GM18505 (cell line): ENCODE data around the gene ZMYND10.

Source experiments
- ATAC-seq: cut with Tn5 transposase; IDR thresholded peaks from one replicate; pipeline ENCODE4 v1.9.1; 2021; ENCODE audit not compliant: unreplicated experiment
- POLR2A ChIP-seq: IDR thresholded peaks from 4 replicates; pipeline ENCODE4 v1.6.1; 2011; ENCODE audit warnings: borderline replicate concordance; ENCODE audit not compliant: insufficient read depth, insufficient read length; ENCODE audit errors: extremely low read depth

ZMYND10 gene

GRCh38 chr3:50345586-50346234, at the start of gene ZMYND10:
Gene ZMYND10, minus strand, starts transcription at chr3:50345732. Its CDS starts 153 bp downstream, at chr3:50345579.
- TF ChIP-seq POLR2A: no peak
- no peak for ATAC-seq

DNA sequence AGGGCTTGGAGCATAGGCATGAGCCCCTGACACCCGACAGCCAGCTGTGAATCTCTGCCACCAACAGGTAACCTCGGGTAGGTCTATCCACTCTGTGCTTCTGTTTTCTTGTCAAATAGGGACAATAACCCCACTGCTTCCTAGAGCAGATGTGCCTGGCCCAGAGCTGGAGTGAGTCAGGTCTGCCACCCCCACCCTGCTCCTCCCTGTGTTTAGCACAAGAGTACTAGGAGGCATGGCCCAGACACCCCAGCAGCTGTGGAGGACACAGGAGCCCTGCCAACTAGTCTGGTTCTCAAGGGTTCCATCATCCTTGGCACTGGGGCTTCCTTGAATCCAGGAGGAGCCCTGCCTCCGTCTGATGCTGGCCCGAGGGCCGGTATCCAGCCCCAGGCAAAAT, 47.5 kb upstream of the ZMYND10 start:
- no peak for TF ChIP-seq POLR2A
- ATAC-seq: no peak

- no peak for ATAC-seq
- no peak for TF ChIP-seq POLR2A
These were observed 46.7 kb upstream of the ZMYND10 start for GRCh38 chr3:50392101-50392715.

DNA sequence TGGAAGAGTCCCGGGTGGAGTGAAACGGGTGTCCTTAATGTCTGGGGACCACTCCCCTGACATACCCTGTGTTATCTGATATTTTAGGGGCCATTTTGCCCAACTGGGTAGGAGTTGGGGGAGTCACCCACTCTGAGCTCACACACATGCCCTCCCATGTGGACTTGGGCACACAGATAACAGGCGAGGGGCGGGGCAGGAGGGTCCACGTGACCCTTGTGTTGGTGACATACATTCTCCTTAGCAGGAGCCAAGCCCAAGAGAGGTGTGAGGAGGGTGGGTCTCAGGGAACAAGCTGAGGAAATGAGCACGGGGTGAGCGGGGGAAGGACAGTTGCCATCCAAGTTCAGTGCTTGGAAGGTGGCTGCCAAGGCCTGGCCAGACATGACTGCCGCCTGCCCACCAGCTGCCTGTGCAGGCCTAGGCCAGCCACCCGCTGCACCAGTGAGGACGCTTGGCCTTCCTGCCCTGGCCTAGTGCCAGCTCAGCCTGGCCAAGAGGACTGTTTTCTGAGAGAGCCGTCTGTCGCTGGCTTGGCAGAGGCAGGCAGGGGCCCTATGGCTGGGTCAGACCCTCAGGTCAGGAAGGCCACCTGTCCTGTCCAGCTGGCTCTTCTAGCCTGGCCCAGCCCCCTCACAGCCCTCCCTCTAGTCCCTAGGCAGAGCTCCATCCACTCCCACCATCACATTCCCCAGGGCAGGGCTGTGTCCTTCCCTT, 45.1 kb upstream of the ZMYND10 start:
- no peak for ATAC-seq
- TF ChIP-seq POLR2A: no peak

GRCh38 chr3:50389414-50389767, 43.9 kb upstream of the ZMYND10 start:
- no peak for ATAC-seq

DNA sequence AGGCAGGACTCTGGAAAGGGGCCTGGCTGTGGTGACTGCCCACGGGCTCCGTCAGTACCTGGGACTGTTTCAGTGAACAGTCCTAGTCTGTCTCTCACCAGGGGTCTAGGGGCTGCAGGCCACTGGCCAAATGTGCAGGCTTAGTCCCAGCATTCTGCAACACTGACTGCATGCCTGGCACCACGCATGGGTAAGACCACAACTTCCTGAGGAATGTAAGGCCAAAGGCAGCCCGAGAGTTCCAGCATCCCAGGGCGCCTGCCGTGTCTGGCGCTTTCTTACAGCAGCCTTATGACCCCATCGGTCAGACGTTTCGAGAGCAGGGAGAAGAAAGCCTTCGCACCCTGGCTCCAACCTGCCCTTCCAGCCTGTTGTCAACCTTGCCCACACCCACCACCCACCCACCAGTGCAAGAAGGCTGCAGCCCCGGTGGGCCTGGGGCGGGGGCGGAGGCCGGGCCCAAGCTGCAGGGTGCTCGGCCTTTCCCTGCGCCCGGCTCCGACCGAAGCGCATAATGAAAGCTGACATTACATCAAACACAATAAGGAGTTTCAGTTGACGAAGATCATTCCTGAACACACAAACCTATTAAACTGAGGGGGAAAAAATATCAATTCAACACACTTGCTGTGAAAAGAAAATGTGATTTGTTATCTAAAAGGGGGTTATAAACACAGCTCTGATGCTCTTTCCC, 43.3 kb upstream of the ZMYND10 start:
- ATAC-seq: no peak
- TF ChIP-seq POLR2A: no peak

More at GRCh38 chr3:50389414-50389767, 43.9 kb upstream of the ZMYND10 start:
- TF ChIP-seq POLR2A: no peak

DNA sequence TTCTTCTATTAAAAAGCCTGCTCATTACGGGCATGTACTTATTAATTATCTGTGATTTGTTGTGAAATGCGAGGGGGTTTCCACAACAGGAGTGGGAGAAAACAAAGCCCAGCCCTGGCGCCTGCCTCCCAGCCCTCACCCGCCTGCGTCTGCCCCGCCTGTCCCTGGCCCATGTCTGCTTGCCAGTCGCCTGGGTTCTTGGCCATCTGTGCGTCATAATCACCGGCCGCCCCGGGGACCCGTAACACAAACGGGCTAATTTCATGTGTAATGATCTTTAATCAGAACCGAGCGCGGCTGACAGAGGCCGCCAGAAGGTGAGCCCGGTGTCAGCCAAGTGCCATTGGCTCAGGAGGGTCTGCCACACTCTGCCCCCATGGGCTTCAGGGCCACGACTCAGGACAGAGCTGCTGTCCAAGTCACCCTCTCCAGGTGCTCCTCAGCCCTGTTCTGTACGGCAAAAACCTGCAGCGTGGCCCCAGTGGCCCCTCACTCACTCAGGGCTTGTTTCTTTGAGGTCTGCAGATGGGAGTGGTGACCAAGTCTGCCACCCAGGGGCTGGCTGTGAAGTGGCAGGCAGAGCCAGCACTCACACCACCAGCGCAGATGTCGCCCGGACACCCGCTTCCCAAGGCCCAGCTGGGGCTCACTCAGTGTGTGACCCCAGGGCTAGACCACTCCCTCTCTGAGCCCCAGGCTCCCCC, 42.6 kb upstream of the ZMYND10 start:
- no peak for ATAC-seq
- no peak for TF ChIP-seq POLR2A

DNA sequence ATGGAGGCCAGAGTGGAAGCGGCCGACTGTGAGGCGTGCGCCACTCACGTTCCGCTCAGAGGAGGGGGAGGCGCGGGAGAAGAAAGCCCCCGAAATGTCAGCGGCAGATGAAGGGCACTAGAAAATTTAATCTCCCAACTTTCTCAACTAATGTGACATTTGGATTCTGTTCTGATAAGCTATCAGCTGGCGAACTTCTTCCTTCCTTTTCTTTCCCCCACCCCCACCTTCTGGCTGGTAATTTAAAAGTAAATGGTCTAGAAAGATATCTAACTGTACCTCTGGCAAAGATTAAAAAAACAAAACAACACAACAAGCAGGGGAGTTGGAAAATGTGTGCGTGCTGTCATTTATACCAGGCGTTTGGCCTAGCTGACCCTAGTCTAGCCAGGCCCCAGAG, 40.2 kb upstream of the ZMYND10 start:
- no peak for ATAC-seq

GRCh38 chr3:50383750-50384149, 38.2 kb upstream of the ZMYND10 start:
- ATAC-seq: no peak
- TF ChIP-seq POLR2A: no peak

More for the DNA sequence above, 40.2 kb upstream of the ZMYND10 start:
- no peak for TF ChIP-seq POLR2A

DNA sequence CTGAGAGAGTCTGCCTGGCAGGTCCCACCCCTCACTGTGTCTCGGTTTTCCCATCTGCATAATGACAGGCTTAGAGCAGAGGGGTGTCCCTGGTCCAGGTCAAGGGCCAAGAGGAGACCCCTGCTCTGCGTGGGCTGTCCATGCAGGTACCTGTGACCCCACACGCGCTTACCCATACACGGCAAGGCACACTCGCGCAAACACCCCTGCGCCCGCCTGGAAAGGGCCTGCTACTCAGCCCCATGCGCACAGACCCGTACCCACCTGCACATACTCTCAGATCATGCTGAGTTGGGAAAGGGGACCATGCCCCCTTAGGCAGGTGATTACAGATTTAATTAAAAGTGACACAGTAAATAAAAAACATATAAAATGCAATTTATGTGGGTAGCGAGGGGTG, 37.2 kb upstream of the ZMYND10 start:
- no peak for TF ChIP-seq POLR2A

DNA sequence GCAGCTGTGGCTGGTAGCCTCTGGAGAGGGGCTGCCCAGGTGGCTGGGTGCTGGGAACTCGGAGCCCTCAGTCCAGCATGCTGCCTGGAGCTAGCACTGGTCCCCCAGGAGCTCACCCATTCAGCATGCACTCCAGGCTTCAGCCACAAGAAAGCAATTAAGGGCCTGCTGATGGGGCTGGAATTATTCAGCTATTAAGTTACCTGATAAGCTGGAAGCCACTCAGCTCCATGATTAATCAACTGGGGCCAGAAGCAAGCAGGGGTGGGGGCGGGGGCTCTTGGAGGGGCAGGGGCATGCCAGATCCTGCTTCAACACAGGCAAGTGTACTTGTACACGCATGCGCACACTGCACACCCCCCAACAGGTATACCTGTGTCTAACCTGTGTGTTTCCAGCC, 35.9 kb upstream of the ZMYND10 start:
- no peak for TF ChIP-seq POLR2A
- no peak for ATAC-seq

More for the DNA sequence above, 37.2 kb upstream of the ZMYND10 start:
- ATAC-seq: no peak

- ATAC-seq: no peak
- TF ChIP-seq POLR2A: no peak
These were observed 35.0 kb upstream of the ZMYND10 start for GRCh38 chr3:50380405-50381085.
